ENCODE measurements around the gene NDUFB10.

Gene NDUFB10

DNA sequence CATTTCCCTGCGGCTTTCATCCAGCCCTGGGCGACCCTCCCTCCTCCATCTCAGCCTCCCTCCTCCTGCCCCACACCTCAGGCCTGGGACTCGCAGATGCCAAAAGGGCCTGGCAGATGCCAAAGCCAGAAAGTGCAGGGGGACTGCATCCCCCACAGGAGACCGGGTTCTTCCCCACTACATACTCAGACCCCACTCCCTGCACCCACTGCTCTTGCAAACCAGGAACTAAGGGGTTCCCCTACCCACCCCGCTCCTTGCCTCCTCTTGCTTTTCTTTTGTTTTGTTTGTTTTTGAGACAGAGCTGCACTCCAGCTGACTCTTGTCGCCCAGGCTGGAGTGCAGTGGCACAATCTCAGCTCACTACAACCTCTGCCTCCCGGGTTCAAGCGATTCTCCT, 44.4 kb upstream of the NDUFB10 start:
- no peak for TF ChIP-seq CTCF (IDR thresholded peaks at IDR 0.05)
- no peak for DNase-seq (ENCODE audit: low spot score)
- H3K4me3 ChIP-seq = no peak overlapping the region
- H3K27ac ChIP-seq = no peak overlapping the region

DNA sequence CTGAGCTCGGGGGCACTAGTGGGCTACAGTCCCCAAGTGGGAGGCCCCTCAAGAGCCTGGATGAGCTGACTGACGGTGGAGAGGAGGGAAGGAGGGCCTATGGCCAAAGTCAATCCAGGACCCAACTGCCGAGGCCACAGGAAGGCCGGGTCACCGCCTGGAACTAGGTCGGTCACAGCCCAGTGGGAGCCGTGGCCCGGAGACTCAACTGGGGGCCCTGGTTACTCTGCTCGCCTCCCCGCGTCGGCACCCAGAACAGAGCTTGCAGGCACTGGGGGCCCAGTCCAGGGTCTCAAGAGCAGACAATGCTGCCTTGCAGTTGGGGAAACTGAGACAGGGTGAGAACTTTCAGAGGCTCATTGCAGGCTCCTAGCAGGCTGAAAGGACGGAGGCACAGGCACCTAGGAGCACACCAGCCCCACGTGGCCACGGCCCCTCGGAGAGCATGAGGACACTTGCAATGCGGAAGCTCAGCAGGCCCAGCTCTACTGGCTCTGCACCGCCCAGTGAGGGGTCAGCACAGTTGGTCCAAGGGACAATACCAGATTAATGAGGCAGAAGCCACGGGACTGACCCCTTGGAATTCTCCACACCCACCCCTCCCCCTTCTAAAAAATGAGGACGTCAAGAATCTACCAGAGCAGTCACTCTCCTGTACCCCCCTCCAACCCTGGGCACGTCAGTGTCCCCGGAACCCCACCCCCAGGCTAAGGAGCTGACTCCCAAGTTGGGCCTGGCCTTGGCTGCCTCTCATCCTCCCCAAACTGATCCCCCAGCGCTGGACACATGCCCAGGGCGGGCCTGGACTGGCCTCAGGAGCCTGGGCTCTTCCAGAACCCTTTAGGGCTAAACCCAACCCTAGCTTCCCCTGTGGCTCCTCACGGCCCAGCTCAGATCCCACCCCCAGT, 43.4 kb upstream of the NDUFB10 start:
- no peak for TF ChIP-seq CTCF (IDR thresholded peaks at IDR 0.05)
- no peak overlapping the region for H3K27ac ChIP-seq
- no peak overlapping the region for H3K4me3 ChIP-seq
- DNase-seq (ENCODE audit: low spot score) = no peak

- DNase-seq (ENCODE audit: low spot score) = no peak
- Histone ChIP-seq H3K4me3 (no peak overlapping the region), H3K27ac (no peak overlapping the region)
- no peak for TF ChIP-seq CTCF (IDR thresholded peaks at IDR 0.05)
Observed at GRCh38 chr16:1916640-1916990, 42.7 kb upstream of the NDUFB10 start.

GRCh38 chr16:1917056-1917664, 42.2 kb upstream of the NDUFB10 start:
- TF ChIP-seq CTCF (IDR thresholded peaks at IDR 0.05) = no peak
- Histone ChIP-seq H3K4me3 (no peak overlapping the region), H3K27ac (no peak overlapping the region)
- DNase-seq (ENCODE audit: low spot score) = no peak

GRCh38 chr16:1917665-1918350, 41.5 kb upstream of the NDUFB10 start:
- DNase-seq (ENCODE audit: low spot score) = no peak
- Histone ChIP-seq H3K27ac (no peak overlapping the region), H3K4me3 (peak overlapping the region; percentile 30)
- no peak for TF ChIP-seq CTCF (IDR thresholded peaks at IDR 0.05)

GRCh38 chr16:1918351-1919326, 40.7 kb upstream of the NDUFB10 start, which contains the start of gene HS3ST6:
Gene HS3ST6, minus strand, starts transcription at chr16:1918415. Its CDS starts 92 bp downstream, at chr16:1918323.
- no peak within 1 kb of the TSS for H3K27ac ChIP-seq
- H3K4me3 ChIP-seq = peak within 1 kb of the TSS; percentile 30
- no peak for DNase-seq (ENCODE audit: low spot score)
- no peak for TF ChIP-seq CTCF (IDR thresholded peaks at IDR 0.05)

All from coronary artery (tissue), 2 donors.